ENCODE data around the gene MFAP2.
"Not testable (repeated sequence)": the region's sequence is repeated elsewhere in the genome, so short reads cannot be mapped to it uniquely, and the experiment has no call there.

Gene MFAP2

DNA sequence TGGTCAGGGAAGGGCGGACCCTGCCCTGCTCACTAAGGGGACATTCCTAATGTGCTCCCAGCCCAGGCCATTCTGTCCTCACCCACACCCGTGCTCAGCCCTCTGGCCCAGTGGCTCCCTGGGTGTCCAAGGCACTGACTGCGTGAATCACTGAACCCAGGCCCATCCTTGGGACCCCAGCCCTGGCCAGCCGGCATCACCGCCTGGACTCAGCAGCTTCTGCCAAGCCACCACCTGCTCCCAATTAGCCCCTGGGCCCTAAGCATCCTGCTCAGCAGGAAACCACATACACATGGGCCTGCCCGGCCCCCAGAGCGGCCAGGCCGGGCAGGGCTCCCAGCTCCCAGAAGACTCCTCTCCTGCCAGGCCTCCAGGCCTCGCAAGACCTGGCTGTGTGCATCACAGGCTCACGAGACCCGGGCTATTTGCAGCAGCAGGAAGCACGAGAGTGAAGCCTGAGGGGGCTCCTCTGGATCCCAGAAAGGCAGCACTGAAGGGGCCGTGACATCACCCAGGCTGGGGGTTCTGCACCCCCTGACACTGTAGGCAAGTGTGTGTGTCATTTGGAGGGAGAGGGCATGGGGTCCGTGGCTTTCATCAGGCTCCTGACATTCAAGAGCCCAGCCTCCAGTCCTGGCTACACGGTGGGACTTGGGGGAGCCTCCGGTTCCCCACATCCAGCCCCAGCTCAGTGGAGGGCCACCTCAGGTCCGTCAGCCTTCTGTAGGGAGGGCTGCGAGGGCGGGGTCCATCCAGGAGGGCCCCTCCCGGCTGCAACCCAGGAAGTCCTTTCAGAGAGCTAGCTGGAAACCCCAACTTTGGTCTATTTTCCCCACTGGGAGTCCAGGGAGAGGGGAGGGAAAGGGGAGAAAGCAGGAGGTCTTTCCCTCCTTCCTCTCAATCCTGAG lies 1.6 kb downstream of the MFAP2 start:
- DNase-seq = no peak

DNA sequence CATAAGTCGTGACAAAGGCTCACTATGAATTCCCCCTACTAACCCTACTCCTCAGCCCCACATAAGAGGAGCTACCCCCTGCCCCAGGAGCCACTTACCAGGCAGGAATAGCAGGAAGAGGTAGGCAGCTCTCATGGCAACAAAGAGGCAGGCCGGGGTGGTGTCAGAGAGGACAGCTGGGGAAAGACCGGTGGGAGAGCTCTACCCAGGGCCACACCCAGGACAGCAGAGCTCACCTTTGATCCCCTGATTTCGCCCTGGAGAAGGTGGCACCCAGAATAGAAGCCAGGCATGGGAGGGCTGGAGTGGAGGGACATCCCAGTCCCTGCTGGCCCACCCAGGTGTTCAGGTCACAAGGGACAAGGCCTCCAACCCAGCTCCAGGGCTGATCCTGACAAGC lies 2.3 kb downstream of the MFAP2 start:
- DNase-seq = no peak

DNA sequence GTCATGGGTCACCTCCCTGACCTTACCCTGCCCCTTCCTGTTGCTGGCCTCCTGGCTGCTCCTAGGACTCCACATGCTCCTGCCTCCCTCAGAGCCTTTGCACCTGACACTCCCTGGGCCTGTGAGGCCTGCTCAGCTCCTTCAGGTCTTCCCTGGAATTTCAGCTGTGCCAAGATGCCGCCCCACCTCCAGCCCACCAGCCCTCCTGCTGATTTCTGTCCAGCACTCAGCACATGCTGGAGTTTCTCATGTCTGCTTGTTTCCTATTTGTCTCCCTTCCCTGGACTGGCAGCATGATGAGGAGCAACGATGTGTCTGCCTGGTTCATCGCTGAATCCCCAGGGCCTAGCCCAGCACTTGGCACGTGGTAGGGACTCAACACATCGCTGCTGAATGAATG lies 3.0 kb downstream of the MFAP2 start:
- DNase-seq = no peak

DNA sequence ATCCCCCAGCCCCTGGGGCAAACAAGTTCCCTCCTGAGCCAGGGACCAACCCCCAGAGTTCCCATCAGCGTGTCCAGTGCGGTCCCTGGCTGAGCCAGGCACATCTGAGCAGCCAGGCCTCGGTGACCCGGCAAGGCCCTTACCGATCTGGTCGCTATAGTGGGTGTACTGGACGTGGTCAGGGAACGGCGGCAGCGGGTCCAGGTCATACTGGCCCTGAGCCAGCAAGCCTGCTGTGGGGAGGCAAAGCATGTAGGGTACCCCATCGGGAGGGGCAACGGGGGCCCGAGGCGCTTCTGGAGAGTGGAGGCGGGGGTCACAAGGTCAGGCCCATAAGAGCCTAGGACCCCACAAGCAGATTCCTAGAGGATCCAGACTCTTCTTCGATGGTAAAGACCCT lies 3.5 kb downstream of the MFAP2 start:
- DNase-seq = no peak

DNA sequence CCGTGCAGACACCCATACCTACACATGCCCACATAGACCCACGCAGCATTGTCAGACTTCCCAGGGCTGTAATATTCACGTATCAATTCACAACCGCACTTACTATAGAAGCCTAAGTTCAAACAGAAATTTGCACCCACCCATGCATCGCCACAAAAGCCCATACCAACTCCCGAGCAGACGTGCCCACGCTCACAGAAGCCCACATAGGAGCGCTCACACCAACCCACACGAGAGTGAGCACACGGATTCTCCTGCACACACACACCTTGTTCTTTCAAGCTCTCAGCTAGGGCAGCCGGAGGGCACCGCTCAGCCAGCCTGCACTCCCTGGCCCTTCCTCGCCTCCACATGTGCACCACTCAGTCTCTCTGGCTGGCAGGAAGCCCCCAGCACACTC lies 4.6 kb downstream of the MFAP2 start:
- no peak for DNase-seq

DNA sequence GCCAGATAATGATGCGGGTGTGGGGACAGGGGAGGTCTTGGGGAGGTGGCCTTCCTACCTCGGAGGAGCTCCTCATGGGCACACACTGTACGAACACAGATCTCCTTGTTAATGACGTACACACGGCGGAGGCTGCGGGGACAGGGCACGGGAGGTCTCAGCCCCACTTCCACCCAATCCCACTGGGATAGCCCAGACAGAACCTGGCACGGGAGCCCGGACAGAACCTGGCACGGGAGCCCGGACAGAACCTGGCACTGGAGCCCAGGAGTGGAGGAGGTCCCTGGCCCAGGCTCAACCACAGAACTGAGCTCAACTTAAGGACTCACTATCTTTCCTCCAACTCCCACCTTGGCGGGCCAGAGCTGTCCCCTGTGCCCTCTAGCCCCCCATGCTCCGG lies 5.2 kb downstream of the MFAP2 start:
- no peak for DNase-seq

DNA sequence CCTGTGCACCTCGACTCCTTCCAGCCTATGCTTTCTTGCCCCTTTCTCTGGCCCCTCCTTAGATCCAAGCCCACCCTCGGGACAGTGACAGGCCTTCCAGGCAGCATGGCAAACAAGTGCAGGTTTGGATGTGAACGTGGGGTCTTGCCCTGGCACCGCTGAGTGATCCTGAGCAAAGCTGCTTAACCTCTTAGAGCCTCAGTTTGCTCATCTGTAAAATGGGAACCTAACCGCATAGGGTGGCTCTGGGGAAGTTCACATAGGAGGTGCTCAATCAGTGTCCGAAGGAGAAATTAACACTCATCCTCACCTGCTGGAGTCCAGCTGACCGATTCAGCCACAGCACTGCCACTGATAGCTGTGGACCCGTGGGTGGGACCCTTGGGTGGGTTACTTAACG lies 7.2 kb downstream of the MFAP2 start:
- no peak for DNase-seq

DNA sequence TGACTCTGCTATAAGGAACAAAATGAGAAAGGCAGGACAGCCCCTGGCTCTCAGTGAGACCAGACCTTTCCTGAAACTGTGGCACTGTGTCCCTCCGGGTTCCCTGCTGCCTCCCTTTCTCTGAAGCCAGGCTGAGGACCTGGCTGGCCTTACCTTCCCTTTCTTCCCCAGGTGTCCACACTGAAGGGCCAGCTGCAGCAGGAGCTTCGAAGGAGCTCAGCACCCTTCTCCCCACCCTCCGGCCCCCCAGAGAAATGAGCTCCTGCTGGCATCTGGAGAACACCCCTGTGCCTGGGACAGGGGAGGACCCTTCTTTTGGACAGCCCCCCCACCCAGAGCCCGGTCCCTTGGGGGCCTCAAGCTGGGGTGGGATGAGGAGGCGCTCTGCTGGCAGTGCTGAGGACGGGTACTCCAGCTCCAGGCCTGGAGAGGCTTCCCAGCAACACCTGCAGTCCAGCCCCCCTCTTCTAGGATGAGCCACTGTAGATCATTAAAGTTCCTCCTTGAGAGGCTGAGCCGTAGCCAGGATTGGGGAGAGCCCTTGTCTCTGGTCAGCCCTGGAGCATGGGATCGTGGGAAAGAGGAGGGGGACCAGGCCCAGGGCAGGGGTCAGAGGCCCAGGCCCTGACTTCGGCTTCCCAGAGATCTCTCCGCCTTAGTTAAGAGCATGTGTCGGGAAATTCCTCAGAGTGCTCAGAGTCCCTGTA lies 8.1 kb downstream of the MFAP2 start:
- no peak for DNase-seq

DNA sequence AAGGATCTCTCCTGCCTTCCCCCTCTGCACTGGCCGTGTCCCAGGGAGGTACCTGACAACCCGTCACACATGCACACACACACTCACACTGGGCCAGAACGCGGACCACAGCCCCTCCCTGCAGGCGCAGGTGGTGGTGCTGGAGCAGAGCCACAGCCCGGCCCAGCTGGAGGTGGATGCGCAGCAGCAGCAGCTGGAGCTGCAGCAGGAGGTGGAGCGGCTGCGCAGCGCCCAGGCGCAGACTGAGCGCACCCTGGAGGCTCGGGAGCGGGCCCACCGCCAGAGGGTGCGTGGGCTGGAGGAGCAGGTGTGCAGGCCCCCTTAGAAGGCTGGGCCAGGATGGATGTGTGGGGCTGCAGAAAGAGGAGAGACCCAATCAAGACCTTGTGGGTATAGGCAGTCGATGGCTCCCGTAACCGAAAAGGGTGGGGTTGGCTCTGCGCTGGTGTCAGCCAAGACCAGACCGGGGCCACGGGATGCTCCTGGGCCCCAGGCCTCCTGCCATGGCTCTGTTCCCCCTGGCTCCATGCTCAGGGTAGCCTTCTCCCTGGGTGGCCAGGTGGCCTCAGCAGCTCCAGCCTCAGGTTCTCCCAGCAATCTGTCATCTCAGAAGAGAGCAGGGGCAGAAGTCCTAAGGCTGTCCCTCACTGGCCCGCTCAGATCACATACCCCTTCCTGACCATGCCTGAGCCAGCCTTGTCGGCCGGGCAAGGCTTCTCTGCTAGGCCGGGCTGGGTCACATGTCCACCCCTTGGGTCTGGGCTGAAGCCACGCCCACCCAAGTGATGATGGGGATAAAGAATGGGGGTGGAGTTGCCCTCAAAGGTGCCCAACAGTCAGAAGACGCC lies 8.9 kb downstream of the MFAP2 start:
- DNase-seq = no peak

DNA sequence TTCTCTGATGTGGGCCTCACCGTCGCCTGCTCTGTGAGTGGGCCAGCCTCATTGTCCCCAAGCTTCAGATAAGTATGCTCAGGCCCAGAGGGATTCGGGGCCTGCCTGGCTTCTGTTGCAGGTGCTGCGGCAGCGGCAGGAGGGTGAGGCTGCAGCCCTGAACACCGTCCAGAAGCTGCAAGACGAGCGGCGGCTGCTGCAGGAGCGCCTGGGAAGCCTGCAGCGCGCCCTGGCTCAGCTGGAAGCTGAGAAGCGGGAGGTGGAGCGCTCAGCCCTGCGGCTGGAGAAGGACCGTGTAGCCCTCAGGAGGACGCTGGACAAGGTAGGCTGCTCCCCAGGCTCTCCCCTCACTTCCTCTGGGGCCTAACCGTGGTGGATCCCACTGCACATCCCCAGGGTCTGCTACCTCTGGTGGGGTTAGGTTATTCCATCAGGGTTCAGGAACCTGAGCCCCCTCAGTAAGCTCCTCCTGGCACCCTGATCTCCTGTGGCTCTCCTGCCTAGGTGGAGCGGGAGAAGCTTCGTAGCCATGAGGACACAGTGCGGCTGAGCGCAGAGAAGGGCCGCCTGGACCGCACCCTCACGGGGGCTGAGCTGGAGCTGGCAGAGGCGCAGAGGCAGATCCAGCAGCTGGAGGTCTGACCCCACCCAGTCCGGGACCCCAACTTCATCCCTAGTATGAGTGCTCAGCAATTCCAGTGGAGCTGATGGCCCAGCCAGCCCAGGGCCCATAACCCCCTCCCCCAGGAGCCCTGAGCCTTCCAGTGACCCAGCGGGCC lies 10.1 kb downstream of the MFAP2 start:
- no peak for DNase-seq

DNA sequence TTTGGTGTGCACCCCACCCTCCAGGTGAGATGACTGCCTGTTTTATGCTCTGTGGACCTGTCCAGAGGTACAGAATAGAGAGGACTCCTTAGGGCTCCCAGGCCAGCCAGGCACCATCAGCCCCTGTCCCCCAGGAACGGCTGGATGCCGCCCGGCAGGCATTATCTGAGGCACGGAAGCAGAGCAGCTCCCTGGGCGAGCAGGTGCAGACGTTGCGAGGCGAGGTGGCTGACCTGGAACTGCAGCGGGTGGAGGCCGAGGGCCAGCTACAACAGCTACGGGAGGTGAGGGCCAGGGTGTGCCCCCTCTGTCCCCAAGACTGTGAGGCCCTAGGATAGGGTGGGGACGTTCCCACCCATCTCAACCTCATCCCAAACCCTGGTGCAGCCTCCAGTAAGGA lies 10.8 kb downstream of the MFAP2 start:
- no peak for DNase-seq

DNA sequence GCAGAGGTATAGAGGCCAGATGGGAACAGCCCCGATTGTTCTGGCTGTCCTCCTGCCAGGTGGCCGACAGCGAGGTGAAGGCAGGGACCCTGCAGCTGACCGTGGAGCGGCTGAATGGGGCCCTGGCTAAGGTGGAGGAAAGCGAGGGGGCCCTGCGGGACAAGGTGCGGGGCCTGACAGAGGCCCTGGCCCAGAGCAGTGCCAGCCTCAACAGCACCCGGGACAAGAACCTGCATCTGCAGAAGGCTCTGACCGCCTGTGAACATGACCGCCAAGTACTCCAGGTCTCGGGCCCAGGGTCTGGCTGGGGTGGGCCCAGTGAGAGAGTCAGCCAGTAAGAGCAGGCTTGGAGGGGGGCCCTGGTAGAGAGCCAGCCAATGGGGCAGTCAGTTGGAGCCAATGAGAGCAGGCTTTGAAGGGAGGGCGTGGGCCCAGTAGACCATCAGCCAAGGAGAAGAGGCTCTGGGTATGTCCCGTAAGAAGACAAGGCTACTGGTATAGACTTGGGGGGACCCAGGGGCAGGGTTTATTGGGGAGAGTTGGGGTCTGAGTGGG lies 11.3 kb downstream of the MFAP2 start:
- no peak for DNase-seq

DNA sequence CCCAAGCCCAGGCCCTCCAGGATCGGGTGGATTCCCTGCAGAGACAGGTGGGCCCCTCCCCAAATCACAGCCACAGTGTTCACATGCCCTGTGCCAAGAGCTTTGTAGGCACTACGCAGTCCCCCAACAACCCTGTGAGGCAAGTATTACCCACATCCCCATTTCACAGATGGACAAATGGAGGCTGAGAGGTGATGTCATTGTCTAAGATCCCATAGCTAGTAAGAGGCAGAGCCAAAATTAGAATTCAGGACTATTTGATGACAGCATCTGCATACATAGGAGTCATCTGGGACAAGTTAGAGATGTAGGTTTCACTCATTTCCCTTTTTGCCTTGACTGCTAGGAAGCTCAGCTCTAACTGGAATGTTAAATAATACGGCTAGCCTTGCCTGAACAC lies 12.0 kb downstream of the MFAP2 start:
- DNase-seq = no peak

DNA sequence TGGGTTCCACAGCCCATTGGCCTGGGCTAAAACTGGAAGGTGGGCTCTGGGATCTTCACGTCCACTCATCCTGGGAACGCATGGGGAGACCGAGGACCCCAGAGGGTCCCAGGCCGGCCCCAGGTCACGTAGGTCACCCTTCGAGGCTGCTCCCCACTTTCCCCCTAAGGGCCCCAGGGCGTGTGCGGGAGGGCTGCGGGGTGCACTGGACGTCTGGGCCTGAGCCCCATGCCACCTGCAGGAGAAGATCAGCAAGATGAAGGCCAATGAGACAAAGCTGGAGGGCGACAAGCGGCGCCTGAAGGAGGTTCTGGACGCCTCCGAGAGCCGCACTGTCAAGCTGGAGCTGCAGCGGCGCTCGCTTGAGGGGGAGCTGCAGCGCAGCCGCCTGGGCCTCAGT lies 12.5 kb downstream of the MFAP2 start:
- no peak for DNase-seq

DNA sequence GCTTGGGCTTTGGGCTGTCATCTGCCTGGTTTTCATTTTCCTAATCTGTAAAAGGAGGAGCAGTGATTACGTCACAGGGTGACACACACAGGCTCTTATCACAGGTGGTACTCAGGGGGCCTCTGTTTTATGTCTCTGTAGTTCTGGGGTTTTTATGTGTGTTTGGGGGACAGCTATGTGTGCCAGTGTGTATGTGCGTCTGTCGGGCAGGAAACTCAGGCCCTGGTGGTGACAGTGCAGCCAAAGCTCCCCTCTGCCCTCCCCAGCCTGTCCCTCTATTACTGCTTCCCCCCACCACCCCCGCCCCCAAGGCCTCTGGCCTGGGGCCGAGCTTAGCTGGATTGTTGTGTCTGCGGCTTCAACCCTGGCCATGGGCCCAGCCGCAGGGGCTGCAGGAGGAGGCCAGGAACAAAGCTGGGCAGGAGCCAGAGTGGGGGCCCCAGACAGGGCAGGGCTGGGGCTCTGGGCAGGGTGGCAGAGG lies 13.3 kb downstream of the MFAP2 start:
- DNase-seq = no peak

DNA sequence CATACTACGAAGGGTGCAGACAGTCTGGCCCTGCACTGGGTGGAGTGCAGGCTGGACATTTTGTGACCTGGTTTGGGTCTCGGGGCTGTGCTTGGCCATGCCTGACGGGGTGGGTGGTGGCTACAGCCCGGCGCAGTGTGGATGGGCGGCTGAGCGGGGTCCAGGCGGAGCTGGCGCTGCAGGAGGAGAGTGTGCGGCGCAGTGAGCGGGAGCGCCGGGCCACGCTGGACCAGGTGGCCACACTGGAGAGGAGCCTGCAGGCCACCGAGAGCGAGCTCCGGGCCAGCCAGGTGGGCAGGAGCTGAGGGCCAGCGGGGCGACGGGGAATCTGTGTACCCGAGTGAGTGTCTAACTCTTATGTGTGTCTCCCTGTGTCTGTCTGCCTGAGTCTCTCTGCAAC lies 14.1 kb downstream of the MFAP2 start:
- no peak for DNase-seq

DNA sequence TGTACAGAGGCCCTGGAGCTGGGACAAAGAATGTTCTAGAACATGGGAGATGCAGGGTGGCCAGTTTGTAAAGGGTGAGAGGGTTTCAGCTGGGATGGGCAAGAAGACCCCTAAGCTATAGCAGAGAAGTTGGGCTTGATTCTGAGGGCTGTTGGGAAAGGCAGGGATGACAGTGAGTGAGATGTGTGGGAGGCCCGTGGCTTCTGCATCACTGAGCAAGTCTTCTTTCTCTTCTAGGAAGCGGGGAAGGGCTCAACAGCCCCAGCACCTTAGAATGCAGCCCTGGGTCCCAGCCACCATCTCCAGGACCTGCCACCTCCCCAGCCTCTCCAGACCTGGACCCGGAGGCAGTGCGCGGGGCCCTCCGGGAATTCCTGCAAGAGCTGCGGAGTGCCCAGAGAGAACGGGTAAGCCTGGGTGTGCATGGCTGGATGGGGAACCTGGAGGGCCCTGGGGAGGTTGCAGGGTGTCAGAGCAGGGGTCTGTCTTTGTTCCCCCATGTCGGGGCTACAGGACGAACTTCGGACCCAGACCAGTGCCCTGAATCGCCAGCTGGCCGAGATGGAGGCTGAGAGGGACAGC lies 14.8 kb downstream of the MFAP2 start:
- no peak for DNase-seq

DNA sequence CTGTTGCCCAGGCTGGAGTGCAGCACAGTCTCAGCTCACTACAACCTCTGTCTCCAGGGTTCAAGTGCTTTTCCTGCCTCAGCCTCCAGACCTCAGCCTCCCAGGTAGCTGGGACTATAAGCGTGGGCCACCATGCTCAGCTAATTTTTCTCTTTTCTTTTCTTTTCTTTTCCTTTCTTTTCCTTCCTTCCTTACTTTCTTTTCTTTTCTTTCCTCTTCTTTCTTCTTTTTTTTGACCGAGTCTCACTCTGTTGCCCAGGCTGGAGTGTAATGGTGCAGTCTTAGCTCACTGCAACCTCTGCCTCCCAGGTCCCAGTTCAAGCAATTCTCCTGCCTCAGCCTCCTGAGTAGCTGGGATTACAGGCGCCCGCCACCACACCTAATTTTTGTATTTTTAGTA lies 16.3 kb downstream of the MFAP2 start:
- DNase-seq = not testable (repeated sequence)

DNA sequence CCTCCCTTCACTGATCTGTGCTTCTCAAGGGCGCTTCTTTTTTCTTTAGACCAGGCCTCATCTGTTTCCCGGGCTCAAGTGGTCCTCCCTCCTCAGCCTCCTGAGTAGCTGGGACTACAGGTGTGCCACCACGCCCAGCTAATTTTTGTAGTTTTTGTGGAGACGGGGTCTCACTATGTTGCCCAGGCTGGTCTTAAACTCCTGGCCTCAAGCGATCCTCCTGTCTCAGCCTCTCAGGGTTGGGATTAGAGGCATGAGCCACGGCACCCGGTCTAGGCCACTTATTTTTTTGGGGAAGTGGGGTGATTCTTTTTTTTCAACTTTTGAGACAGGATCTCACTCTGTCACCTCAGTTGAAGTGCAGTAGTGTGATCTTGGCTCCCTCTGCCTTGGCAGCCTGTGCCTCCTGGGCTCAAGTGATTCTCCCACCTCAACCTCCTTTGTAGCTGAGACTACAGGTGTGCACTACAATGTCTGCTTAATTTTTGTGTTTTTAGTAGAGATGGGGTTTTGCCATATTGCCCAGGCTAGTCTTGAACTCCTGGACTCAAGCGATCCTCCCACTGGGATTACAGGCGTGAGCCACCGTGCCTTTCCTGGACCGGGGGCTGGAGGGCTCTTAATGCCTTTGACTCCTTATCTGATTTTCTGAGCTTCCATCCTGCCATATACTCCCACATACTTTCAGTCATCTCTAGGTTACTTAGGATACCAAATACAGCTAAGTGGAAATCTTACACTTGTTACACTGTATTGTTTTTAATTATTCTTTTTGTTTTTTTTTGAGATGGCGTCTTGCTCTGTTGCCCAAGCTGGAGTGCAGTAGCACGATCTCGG lies 18.9 kb downstream of the MFAP2 start:
- DNase-seq = no peak

DNA sequence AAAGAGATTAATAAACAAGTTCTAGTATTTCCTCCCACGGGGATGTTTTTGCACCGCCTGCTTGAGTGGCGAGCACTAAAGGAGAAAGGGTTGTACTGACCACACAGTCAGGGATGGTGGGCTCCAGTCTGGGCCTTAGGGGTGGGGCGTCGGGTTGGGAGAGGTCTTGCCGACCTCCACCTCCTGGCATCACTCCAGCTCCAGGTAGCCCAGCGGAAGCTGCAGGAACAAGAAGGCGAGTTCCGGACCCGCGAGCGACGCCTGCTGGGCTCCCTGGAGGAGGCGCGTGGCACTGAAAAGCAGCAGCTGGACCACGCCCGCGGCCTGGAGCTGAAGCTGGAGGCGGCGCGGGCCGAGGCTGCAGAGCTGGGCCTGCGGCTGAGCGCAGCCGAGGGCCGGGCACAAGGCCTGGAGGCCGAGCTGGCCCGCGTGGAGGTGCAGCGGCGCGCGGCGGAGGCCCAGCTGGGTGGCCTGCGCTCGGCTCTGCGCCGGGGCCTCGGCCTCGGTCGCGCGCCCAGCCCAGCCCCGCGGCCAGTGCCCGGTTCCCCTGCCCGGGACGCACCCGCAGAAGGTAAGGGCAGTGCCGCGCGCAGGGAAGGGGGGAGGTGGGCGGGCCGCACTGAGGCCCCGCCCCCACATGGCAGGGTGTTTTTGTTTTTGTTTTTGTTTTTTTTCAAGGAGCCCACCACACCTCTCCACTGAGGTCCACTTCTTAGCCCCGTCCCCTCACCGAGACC lies 19.7 kb downstream of the MFAP2 start:
- peak; percentile 16 to 20 for DNase-seq
